ENCODE data around the gene WWOX.

Gene WWOX

DNA sequence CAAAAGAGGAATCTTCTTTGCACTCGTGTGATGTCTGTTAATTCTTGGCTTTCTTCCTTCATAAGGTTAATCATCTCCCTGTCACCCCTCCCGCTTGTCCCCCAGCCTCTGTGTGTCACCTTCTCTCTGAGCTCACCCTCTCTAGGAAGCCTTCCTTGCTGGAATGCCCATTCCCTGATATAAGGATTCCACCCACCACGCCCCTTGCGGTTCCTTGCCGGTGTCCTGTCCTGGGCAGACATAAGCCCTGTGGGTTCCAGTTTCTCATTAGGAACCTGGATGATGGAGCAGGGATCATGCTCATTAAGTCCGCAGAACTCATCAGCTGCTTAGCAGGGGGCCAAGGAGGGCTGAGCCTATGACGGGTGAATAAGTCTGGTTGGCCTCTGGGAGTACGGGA is 941.8 kb downstream of the WWOX start:
- intact Hi-C loops (cut with DNase I; ENCODE audit: low total_unique reads), result no loop called here
- TF ChIP-seq, protein P1, sequence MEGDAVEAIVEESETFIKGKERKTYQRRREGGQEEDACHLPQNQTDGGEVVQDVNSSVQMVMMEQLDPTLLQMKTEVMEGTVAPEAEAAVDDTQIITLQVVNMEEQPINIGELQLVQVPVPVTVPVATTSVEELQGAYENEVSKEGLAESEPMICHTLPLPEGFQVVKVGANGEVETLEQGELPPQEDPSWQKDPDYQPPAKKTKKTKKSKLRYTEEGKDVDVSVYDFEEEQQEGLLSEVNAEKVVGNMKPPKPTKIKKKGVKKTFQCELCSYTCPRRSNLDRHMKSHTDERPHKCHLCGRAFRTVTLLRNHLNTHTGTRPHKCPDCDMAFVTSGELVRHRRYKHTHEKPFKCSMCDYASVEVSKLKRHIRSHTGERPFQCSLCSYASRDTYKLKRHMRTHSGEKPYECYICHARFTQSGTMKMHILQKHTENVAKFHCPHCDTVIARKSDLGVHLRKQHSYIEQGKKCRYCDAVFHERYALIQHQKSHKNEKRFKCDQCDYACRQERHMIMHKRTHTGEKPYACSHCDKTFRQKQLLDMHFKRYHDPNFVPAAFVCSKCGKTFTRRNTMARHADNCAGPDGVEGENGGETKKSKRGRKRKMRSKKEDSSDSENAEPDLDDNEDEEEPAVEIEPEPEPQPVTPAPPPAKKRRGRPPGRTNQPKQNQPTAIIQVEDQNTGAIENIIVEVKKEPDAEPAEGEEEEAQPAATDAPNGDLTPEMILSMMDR (IDR thresholded peaks at IDR 0.05), result no peak
- no peak overlapping the region for H3K27ac ChIP-seq

GRCh38 chr16:79042141-79042540 is 942.7 kb downstream of the WWOX start:
- DNase-seq, result no peak
- Histone ChIP-seq H3K36me3 (no peaks in the 10 kb centered on the region), H3K4me3 (no peak overlapping the region), H3K9me3 (no peaks in the 10 kb centered on the region), H3K27me3 (no peaks in the 10 kb centered on the region), H3K4me1 (peaks cover 0 to 12% (median 7%) of the 10 kb centered on the region in 4 donors), H3K27ac (no peak overlapping the region)
- TF ChIP-seq, protein P1 (IDR thresholded peaks at IDR 0.05), result no peak
- intact Hi-C loops (cut with DNase I; ENCODE audit: low total_unique reads), result no loop called here

More for the DNA sequence above, 941.8 kb downstream of the WWOX start:
- Histone ChIP-seq H3K9me3 (no peaks in the 10 kb centered on the region), H3K4me3 (no peak overlapping the region), H3K27me3 (no peaks in the 10 kb centered on the region), H3K36me3 (no peaks in the 10 kb centered on the region), H3K4me1 (peaks cover 0 to 13% (median 7%) of the 10 kb centered on the region in 4 donors)
- no peak for DNase-seq

GRCh38 chr16:79042886-79043285 is 943.4 kb downstream of the WWOX start:
- H3K27me3 ChIP-seq, result no peaks in the 10 kb centered on the region
- peaks cover 0 to 4% (median 1%) of the 10 kb centered on the region in 4 donors for H3K4me1 ChIP-seq
- no peak overlapping the region for H3K27ac ChIP-seq
- TF ChIP-seq, protein P1 (IDR thresholded peaks at IDR 0.05), result no peak
- H3K9me3 ChIP-seq, result no peaks in the 10 kb centered on the region
- no peak overlapping the region for H3K4me3 ChIP-seq
- DNase-seq, result no peak
- no peaks in the 10 kb centered on the region for H3K36me3 ChIP-seq
- intact Hi-C loops (cut with DNase I; ENCODE audit: low total_unique reads), result no loop called here

DNA sequence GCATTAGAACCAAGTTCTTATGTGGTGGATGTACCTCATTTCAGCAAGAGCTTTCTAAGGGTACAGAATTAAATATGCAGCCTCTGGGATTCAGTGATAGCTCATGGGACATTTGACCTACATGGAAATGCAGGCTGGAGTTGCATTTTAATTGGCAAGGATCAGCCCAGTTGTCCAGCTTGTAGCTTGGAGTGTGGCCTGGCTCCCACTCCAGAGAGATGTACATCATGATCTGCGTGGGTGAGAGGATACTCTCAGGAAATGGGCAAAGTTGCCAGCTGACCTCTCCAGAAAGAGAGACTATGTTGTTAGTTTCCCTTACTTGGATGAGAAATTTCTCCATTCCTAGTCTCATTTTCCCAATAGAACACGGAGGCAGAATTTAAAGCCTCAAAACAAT is 945.7 kb downstream of the WWOX start:
- H3K36me3 ChIP-seq, result no peaks in the 10 kb centered on the region
- no peak for DNase-seq
- no peaks in the 10 kb centered on the region for H3K4me1 ChIP-seq
- intact Hi-C loops (cut with DNase I; ENCODE audit: low total_unique reads), result no loop called here
- H3K27me3 ChIP-seq, result no peaks in the 10 kb centered on the region
- TF ChIP-seq, protein P1 (IDR thresholded peaks at IDR 0.05), result no peak
- H3K27ac ChIP-seq, result no peak overlapping the region
- no peak overlapping the region for H3K4me3 ChIP-seq
- no peaks in the 10 kb centered on the region for H3K9me3 ChIP-seq

GRCh38 chr16:79047337-79047736 is 947.9 kb downstream of the WWOX start:
- H3K4me3 ChIP-seq, result no peak overlapping the region
- no peaks in the 10 kb centered on the region for H3K9me3 ChIP-seq
- H3K27me3 ChIP-seq, result no peaks in the 10 kb centered on the region
- intact Hi-C loops (cut with DNase I; ENCODE audit: low total_unique reads), result no loop called here
- TF ChIP-seq, protein P1 (IDR thresholded peaks at IDR 0.05), result peak in 1 of 2 experiments; percentile 19
- no peaks in the 10 kb centered on the region for H3K4me1 ChIP-seq
- no peaks in the 10 kb centered on the region for H3K36me3 ChIP-seq
- H3K27ac ChIP-seq, result no peak overlapping the region
- DNase-seq, result no peak

DNA sequence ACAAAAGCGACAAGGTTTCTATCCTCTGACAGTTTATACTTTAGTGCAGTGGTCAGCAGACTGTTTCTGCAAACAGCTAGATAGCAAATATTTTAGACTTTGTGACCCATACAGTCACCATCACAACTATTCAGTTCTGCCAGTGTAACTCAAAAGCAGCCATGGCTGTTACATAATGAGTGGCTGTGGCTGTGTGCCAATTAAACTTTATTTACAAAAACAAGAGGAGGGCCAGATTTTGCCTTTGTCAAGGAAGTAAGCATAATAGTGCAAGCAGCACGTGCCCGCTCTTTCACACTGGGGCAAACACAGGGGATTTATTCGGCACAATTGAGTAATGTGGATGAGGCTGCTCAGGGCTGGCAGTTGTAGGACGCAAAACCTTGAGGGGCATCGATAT is 949.6 kb downstream of the WWOX start:
- Histone ChIP-seq H3K36me3 (no peaks in the 10 kb centered on the region), H3K27ac (no peak overlapping the region), H3K27me3 (no peaks in the 10 kb centered on the region), H3K4me3 (no peak overlapping the region), H3K4me1 (no peaks in the 10 kb centered on the region), H3K9me3 (no peaks in the 10 kb centered on the region)
- TF ChIP-seq, protein P1 (IDR thresholded peaks at IDR 0.05), result no peak
- DNase-seq, result no peak
- intact Hi-C loops (cut with DNase I; ENCODE audit: low total_unique reads), result no loop called here

All from tibial artery (tissue), 4 donors.